Activated CD4-positive, alpha-beta T cell treated with anti-CD3 and anti-CD28 coated beads, Interleukin-10, Interleukin-2, amounts not matched to agents 100 ng/mL and 50 ng/mL, durations not matched to agents 16 hours and 8 hours (primary cell): Measurements from ENCODE around the gene PLCB1.
"Not testable (repeated sequence)": the region's sequence is repeated elsewhere in the genome, so short reads cannot be mapped to it uniquely, and the experiment has no call there.

Experiments used
- DNase-seq: peaks from one replicate; pipeline ENCODE4 v3.0.0-alpha.2; 2020

Gene PLCB1

GRCh38 chr20:8373579-8373978 is 241.5 kb downstream of the PLCB1 start:
- no peak for DNase-seq

- no peak for DNase-seq
Observed at GRCh38 chr20:8375898-8376297, 243.8 kb downstream of the PLCB1 start.

- no peak for DNase-seq
Observed at GRCh38 chr20:8376940-8377339, 244.9 kb downstream of the PLCB1 start.

- DNase-seq = not testable (repeated sequence)
Observed at GRCh38 chr20:8379125-8379524, 247.1 kb downstream of the PLCB1 start.

- DNase-seq = no peak
Observed at GRCh38 chr20:8385247-8385646, 253.2 kb downstream of the PLCB1 start.

GRCh38 chr20:8386991-8387390 is 254.9 kb downstream of the PLCB1 start:
- no peak for DNase-seq

GRCh38 chr20:8388141-8388540 is 256.1 kb downstream of the PLCB1 start:
- DNase-seq = no peak

- DNase-seq = no peak
Observed at GRCh38 chr20:8388707-8389106, 256.6 kb downstream of the PLCB1 start.

GRCh38 chr20:8389381-8390036 is 257.4 kb downstream of the PLCB1 start:
- peak; percentile 21 for DNase-seq

GRCh38 chr20:8390037-8390433 is 258.0 kb downstream of the PLCB1 start:
- no peak for DNase-seq

- no peak for DNase-seq
Observed at GRCh38 chr20:8390500-8390899, 258.4 kb downstream of the PLCB1 start.

- no peak for DNase-seq
Observed at GRCh38 chr20:8393381-8393780, 261.3 kb downstream of the PLCB1 start.

- DNase-seq = peak; percentile 44
Observed at GRCh38 chr20:8394308-8394945, 262.4 kb downstream of the PLCB1 start.

GRCh38 chr20:8395956-8396355 is 263.9 kb downstream of the PLCB1 start:
- no peak for DNase-seq

GRCh38 chr20:8398263-8399051 is 266.4 kb downstream of the PLCB1 start:
- DNase-seq = no peak

- peak; percentile 50 for DNase-seq
Observed at GRCh38 chr20:8399947-8400346, 267.9 kb downstream of the PLCB1 start.

- DNase-seq = no peak
Observed at GRCh38 chr20:8400486-8400885, 268.4 kb downstream of the PLCB1 start.

GRCh38 chr20:8401556-8401955 is 269.5 kb downstream of the PLCB1 start:
- no peak for DNase-seq

GRCh38 chr20:8402798-8403197 is 270.7 kb downstream of the PLCB1 start:
- DNase-seq = no peak

- DNase-seq = no peak
Observed at GRCh38 chr20:8404912-8405635, 273.0 kb downstream of the PLCB1 start.

- no peak for DNase-seq
Observed at GRCh38 chr20:8406391-8406790, 274.3 kb downstream of the PLCB1 start.

GRCh38 chr20:8408587-8409307 is 276.7 kb downstream of the PLCB1 start:
- no peak for DNase-seq

- no peak for DNase-seq
Observed at GRCh38 chr20:8413691-8414090, 281.6 kb downstream of the PLCB1 start.
